ENCODE results near the gene INPP5E.

- no peak for TF ChIP-seq CTCF (IDR thresholded peaks at IDR 0.05; ENCODE audit: poor library complexity)
- no peak for TF ChIP-seq EZH2phosphoT487 (IDR thresholded peaks at IDR 0.05; ENCODE audit: low read depth, severe bottlenecking, unreplicated experiment)
- TF ChIP-seq EZH2 (IDR thresholded peaks at IDR 0.05; ENCODE audit: borderline replicate concordance), result no peak
Measured at GRCh38 chr9:136401173-136401922, 38.3 kb downstream of the INPP5E start.
